Body of pancreas (tissue), 4 donors: ENCODE results near the gene TNNI2. TPM values are rescaled to one million over a fixed set of nuclear protein-coding genes. Genes with fewer than 3 reads are reported as not detected.

Experiments
- ATAC-seq: fragments of 150-250 bp; one replicate; pipeline ENCODE4 v1.9.1; 2016
- DNase-seq, 4 donors: peaks; one replicate each; pipeline ENCODE4 v3.0.0-alpha.2; 2019
- H3K27ac ChIP-seq, 4 donors: fragments of 200-600 bp; sonication (generic); 1 replicate in 3 of 4; 2 replicates in 1 of 4; pipeline versions ENCODE4 v1.5.1 to v1.6.1; 2016 to 2019; ENCODE audit warnings: mild to moderate bottlenecking in 1 of 4, mixed read lengths in 1 of 4, moderate library complexity in 1 of 4
- H3K27me3 ChIP-seq, 2 donors: fragments of 200-600 bp; sonication (generic); one replicate each; pipeline ENCODE4 v1.6.0; 2016; ENCODE audit warnings: mild to moderate bottlenecking in 1 of 2
- H3K36me3 ChIP-seq, 2 donors: fragments of 200-600 bp; sonication (generic); replicated peaks in 1 of 2; 2 replicates each; pipeline ENCODE4 v1.5.1; 2016; ENCODE audit warnings: low read depth in 2 of 2; ENCODE audit not compliant: insufficient read depth in 1 of 2
- H3K4me1 ChIP-seq: fragments of 200-600 bp; sonication (generic); one replicate; pipeline ENCODE4 v1.6.0; 2016
- H3K4me3 ChIP-seq, 2 donors: fragments of 200-600 bp; sonication (generic); 1 replicate in 1 of 2; 2 replicates in 1 of 2; pipeline ENCODE4 v1.5.1; 2016 to 2019
- H3K9me3 ChIP-seq, 3 donors: fragments of 200-600 bp; sonication (generic); 1 replicate in 2 of 3; 2 replicates in 1 of 3; pipeline ENCODE4 v1.5.1; 2016
- CTCF ChIP-seq, 7 experiments: fragments of 450-650 bp in 4 of 7; fragments of 200-600 bp in 3 of 7; sonication (generic) in 3 of 7; IDR thresholded peaks; one replicate each; pipeline ENCODE4 v1.5.1; 2016 to 2019; ENCODE audit warnings: antibody characterized with exemption in 7 of 7
- POLR2A ChIP-seq, 3 donors: fragments of 450-650 bp; IDR thresholded peaks; one replicate each; pipeline ENCODE4 v1.6.1; 2016; ENCODE audit warnings: antibody characterized with exemption in 3 of 3, mild to moderate bottlenecking in 2 of 3
- WGBS, 2 donors: methylation state at CpG; one replicate each; pipeline ENCODE4 v1.1.5; 2017; 5-methylcytosine and 5-hydroxymethylcytosine counted together
- intact Hi-C: fragments of 100-400 bp; cut with DNase I; formaldehyde crosslinking; loops from one replicate; pipeline ENCODE4 v1.15.1; 2023
- total RNA-seq, 2 donors: library from RNA; depleted of rRNA; stranded (reverse); fragments of >200 nt; gene quantifications; one replicate each; pipeline ENCODE4 v1.1.0, GENCODE V29; 2016

The TNNI2 gene
- 1 to 10 TPM; 3.4 to 3.6 TPM for total RNA-seq

DNA sequence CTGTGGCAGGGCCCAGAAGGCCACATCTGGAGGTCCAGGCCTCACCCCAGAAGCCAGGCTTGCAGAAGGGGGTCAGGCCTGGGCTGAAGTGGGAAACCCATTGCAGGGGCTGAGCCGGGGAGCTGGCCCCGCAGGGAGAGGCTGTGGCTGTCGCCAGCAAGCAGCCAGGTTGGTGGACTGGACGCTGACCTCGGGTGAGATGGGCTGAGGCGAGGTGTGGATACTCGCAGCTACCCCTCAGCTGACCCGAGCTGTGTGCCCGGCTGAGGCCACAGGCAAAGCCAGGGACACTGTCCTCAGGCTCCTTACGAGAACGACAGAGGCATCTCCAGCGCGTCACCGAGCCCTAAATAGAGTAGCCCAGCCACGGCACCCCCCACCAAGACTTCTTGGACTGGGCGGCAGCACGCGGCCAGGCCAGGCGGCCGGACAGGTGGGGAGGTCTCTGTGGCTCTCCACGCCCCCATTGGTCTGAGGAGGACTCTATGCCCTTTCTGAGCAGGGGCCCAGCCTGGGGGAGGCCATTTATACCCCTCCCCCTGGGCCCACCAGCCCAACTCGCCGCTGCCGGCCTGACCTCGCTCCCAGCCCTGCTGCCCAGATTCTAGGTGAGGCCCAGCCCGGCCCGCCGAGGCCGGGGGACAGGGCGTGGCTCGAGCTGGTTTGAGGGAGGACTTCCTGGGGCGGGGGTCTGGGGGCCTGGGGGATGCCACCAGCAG lies at the start of gene TNNI2:
TSS of gene TNNI2 (plus strand) at position 556 of the 719 bp plus-strand sequence. CDS start 716 bp downstream, outside the sequence.
- TF ChIP-seq POLR2A (IDR thresholded peaks at IDR 0.05) (no peak), CTCF (IDR thresholded peaks at IDR 0.05) (no peak)
- H3K27ac ChIP-seq = peak within 1 kb of the TSS in 3 of 4 donors; percentile 94 to 98 (median 96)

GRCh38 chr11:1791912-1792311 lies 46.9 kb upstream of the TNNI2 start:
- WGBS, 2 donors = 84 to 89% methylated on average over 6 of the region's 6 CpGs
- Histone ChIP-seq H3K27me3 (no peaks in the 10 kb centered on the region), H3K9me3 (no peaks in the 10 kb centered on the region), H3K4me1 (no peaks in the 10 kb centered on the region), H3K36me3 (no peaks in the 10 kb centered on the region), H3K4me3 (no peak overlapping the region), H3K27ac (no peak overlapping the region)
- TF ChIP-seq CTCF (IDR thresholded peaks at IDR 0.05) (no peak), POLR2A (IDR thresholded peaks at IDR 0.05) (no peak)
- ATAC-seq (no peak), DNase-seq (no peak)
- intact Hi-C loops = no loop called here

More for the DNA sequence above, at the start of gene TNNI2:
- H3K36me3 ChIP-seq = no peaks in the 10 kb centered on the region
- no peaks in the 10 kb centered on the region for H3K27me3 ChIP-seq
- no peak within 1 kb of the TSS for H3K4me3 ChIP-seq
- WGBS, 2 donors = 84 to 86% methylated on average over 16 to 31 of the region's 32 CpGs
- peak in 2 of 4 donors; percentile 8 to 22 for DNase-seq
- ATAC-seq = no peak
- intact Hi-C loops = no loop called here
- peaks cover 77% of the 10 kb centered on the region for H3K4me1 ChIP-seq
- no peaks in the 10 kb centered on the region for H3K9me3 ChIP-seq

- H3K9me3 ChIP-seq = no peaks in the 10 kb centered on the region
- DNase-seq (no peak), ATAC-seq (no peak)
- intact Hi-C loops = no loop called here
- H3K27me3 ChIP-seq = no peaks in the 10 kb centered on the region
- WGBS, 2 donors = 72 to 82% methylated on average over 12 of the region's 12 CpGs
- no peak for TF ChIP-seq POLR2A (IDR thresholded peaks at IDR 0.05)
- H3K27ac ChIP-seq = no peak overlapping the region
- no peaks in the 10 kb centered on the region for H3K4me1 ChIP-seq
- no peak overlapping the region for H3K4me3 ChIP-seq
- no peaks in the 10 kb centered on the region for H3K36me3 ChIP-seq
Measured at GRCh38 chr11:1792461-1792860, 46.3 kb upstream of the TNNI2 start.

- intact Hi-C loops = no loop called here
- 77 to 80% methylated on average over 3 of the region's 3 CpGs for WGBS, 2 donors
- no peak overlapping the region for H3K27ac ChIP-seq
- no peaks in the 10 kb centered on the region for H3K4me1 ChIP-seq
- no peaks in the 10 kb centered on the region for H3K9me3 ChIP-seq
- H3K27me3 ChIP-seq = no peaks in the 10 kb centered on the region
- DNase-seq = no peak
- ATAC-seq = no peak
- no peaks in the 10 kb centered on the region for H3K36me3 ChIP-seq
- TF ChIP-seq POLR2A (IDR thresholded peaks at IDR 0.05) = no peak
- TF ChIP-seq CTCF (IDR thresholded peaks at IDR 0.05) = no peak
- no peak overlapping the region for H3K4me3 ChIP-seq
Measured at GRCh38 chr11:1793081-1793480, 45.7 kb upstream of the TNNI2 start.

GRCh38 chr11:1796413-1797011 lies 42.3 kb upstream of the TNNI2 start:
- DNase-seq = no peak
- Histone ChIP-seq H3K36me3 (no peaks in the 10 kb centered on the region), H3K27me3 (no peaks in the 10 kb centered on the region), H3K4me3 (no peak overlapping the region), H3K4me1 (no peaks in the 10 kb centered on the region), H3K27ac (no peak overlapping the region), H3K9me3 (no peaks in the 10 kb centered on the region)
- no peak for ATAC-seq
- TF ChIP-seq CTCF (IDR thresholded peaks at IDR 0.05) (no peak), POLR2A (IDR thresholded peaks at IDR 0.05) (no peak)
- 72 to 76% methylated on average over 12 of the region's 12 CpGs for WGBS, 2 donors
- intact Hi-C loops = no loop called here
